Stimulated activated CD8-positive, alpha-beta memory T cell treated with anti-CD3 and anti-CD28 coated beads, Interleukin-7, amount 100 ng/mL, for 1 hour (primary cell): Measurements from ENCODE around the gene ANKEF1.
A peak's percentile ranks its signal among the peaks of the same experiment; 100 is the strongest.
"Not testable (repeated sequence)": the region's sequence is repeated elsewhere in the genome, so short reads cannot be mapped to it uniquely, and the experiment has no call there.

ENCODE experiments used
- DNase-seq, 2 donors: peaks; one replicate each; pipeline ENCODE4 v3.0.0-alpha.2; 2020; ENCODE audit warnings: low read depth in 2 of 2

ANKEF1 gene

GRCh38 chr20:10034717-10035571 is at the start of gene ANKEF1:
ANKEF1 (plus strand) TSS chr20:10034987; CDS start chr20:10038302, 3,315 bp downstream.
- peak; percentile 50 to 57 for DNase-seq

- no peak for DNase-seq
These were observed 49.5 kb upstream of the ANKEF1 start for GRCh38 chr20:9985281-9985680.

GRCh38 chr20:9985773-9986172 is 49.0 kb upstream of the ANKEF1 start:
- DNase-seq, result no peak

- DNase-seq, result no peak
These were observed 45.6 kb upstream of the ANKEF1 start for GRCh38 chr20:9989066-9989724.

GRCh38 chr20:9993137-9993536 is 41.6 kb upstream of the ANKEF1 start:
- DNase-seq, result no peak

- no peak for DNase-seq
These were observed 40.1 kb upstream of the ANKEF1 start for GRCh38 chr20:9994676-9995075.

GRCh38 chr20:9995510-9996272 is 39.1 kb upstream of the ANKEF1 start:
- no peak for DNase-seq

GRCh38 chr20:9996944-9997343 is 37.8 kb upstream of the ANKEF1 start:
- DNase-seq, result no peak

- DNase-seq, result no peak
These were observed 35.1 kb upstream of the ANKEF1 start for GRCh38 chr20:9999645-10000044.

GRCh38 chr20:10002866-10003265 is 31.9 kb upstream of the ANKEF1 start:
- DNase-seq, result no peak

- DNase-seq, result no peak
These were observed 29.9 kb upstream of the ANKEF1 start for GRCh38 chr20:10004900-10005299.

GRCh38 chr20:10005885-10006284 is 28.9 kb upstream of the ANKEF1 start:
- DNase-seq, result no peak

GRCh38 chr20:10006447-10007090 is 28.2 kb upstream of the ANKEF1 start:
- DNase-seq, result no peak

GRCh38 chr20:10007158-10007557 is 27.6 kb upstream of the ANKEF1 start:
- DNase-seq, result no peak

- no peak for DNase-seq
These were observed 27.0 kb upstream of the ANKEF1 start for GRCh38 chr20:10007747-10008146.

- no peak for DNase-seq
These were observed 22.3 kb upstream of the ANKEF1 start for GRCh38 chr20:10012464-10012863.

GRCh38 chr20:10014431-10014830 is 20.4 kb upstream of the ANKEF1 start:
- DNase-seq, result no peak

- DNase-seq, result no peak
These were observed 13.8 kb upstream of the ANKEF1 start for GRCh38 chr20:10020937-10021336.

GRCh38 chr20:10022625-10023024 is 12.2 kb upstream of the ANKEF1 start:
- no peak for DNase-seq

GRCh38 chr20:10023911-10024310 is 10.9 kb upstream of the ANKEF1 start:
- no peak for DNase-seq

- DNase-seq, result not testable (repeated sequence)
These were observed 3.2 kb upstream of the ANKEF1 start for GRCh38 chr20:10031451-10032215.
